Ovary (tissue), 3 donors: ENCODE data around the gene JAML.

Experiments
- EP300 ChIP-seq: sonication (generic); formaldehyde crosslinking; IDR thresholded peaks from one replicate; pipeline ENCODE4 v1.6.1; 2017; ENCODE audit warnings: antibody characterized with exemption
- POLR2A ChIP-seq: fragments of 450-650 bp; IDR thresholded peaks from one replicate; pipeline ENCODE4 v1.6.1; 2017; ENCODE audit warnings: antibody characterized with exemption, mild to moderate bottlenecking, moderate library complexity
- TF ChIP-seq, protein P1 (sequence below), 3 donors: fragments of 450-650 bp in 2 of 3; fragments of 200-600 bp in 1 of 3; IDR thresholded peaks; one replicate each; pipeline versions ENCODE4 v1.5.1 to v1.8.0; 2016 to 2022; ENCODE audit warnings: antibody characterized with exemption in 3 of 3, mild to moderate bottlenecking in 1 of 3
- donor health status: DM: no; HTN: no; CAD: no.

DNA sequence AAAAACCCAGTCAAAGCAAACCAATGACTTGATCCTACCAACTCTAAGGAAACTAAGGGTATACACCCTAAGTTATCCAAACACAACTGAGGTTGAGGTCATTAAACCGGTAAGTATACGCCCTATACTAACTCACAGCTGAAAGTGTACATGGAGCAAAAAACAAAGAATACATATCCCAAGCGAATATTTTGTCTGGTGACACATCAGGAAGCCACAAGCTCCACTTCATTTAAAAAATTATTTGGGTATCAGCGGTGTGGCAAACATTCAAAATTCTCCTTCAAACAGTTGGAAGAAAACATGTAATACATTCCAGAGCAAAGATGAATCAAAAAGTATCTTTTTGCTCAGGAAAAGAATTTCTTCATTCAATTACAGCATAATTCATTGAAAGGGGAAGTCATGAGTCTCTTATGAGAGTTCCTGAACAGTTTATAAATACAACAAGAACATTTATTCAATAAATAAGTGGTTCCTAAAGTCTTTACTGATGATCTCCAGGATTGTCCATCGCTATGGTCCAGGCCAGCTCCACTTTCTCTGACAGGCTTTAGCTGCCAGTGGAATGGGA, 4.5 kb upstream of the JAML start:
- TF ChIP-seq EP300 (no peak), POLR2A (no peak)
- TF ChIP-seq, protein P1, sequence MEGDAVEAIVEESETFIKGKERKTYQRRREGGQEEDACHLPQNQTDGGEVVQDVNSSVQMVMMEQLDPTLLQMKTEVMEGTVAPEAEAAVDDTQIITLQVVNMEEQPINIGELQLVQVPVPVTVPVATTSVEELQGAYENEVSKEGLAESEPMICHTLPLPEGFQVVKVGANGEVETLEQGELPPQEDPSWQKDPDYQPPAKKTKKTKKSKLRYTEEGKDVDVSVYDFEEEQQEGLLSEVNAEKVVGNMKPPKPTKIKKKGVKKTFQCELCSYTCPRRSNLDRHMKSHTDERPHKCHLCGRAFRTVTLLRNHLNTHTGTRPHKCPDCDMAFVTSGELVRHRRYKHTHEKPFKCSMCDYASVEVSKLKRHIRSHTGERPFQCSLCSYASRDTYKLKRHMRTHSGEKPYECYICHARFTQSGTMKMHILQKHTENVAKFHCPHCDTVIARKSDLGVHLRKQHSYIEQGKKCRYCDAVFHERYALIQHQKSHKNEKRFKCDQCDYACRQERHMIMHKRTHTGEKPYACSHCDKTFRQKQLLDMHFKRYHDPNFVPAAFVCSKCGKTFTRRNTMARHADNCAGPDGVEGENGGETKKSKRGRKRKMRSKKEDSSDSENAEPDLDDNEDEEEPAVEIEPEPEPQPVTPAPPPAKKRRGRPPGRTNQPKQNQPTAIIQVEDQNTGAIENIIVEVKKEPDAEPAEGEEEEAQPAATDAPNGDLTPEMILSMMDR (IDR thresholded peaks at IDR 0.05): no peak
